PFSK-1 (cell line): Measurements from ENCODE around the gene EMSY.

Experiments
- FOXP2 ChIP-seq: optimal IDR thresholded peaks from 2 replicates; pipeline ENCODE3; 2011; ENCODE audit warnings: borderline replicate concordance, control low read depth, inconsistent platforms; ENCODE audit not compliant: insufficient read depth; ENCODE audit errors: extremely low read length, extremely low read depth
- POLR2AphosphoS5 ChIP-seq: IDR thresholded peaks from 2 replicates; pipeline ENCODE4 v1.6.1; 2012; ENCODE audit warnings: low read depth, mild to moderate bottlenecking, control low read depth, low read length, moderate library complexity
- REST ChIP-seq, 2 experiments: IDR thresholded peaks; 2 replicates each; pipeline versions ENCODE4 v1.6.1 to v1.8.0; 2011 to 2012; ENCODE audit warnings: low read depth in 2 of 2, low read length in 2 of 2, control low read depth in 1 of 2, inconsistent platforms in 1 of 2, mild to moderate bottlenecking in 1 of 2, moderate library complexity in 1 of 2; ENCODE audit not compliant: insufficient read depth in 1 of 2
- SIN3A ChIP-seq: IDR thresholded peaks from 2 replicates; pipeline ENCODE4 v1.6.1; 2012; ENCODE audit warnings: mild to moderate bottlenecking, low read length, moderate library complexity, borderline replicate concordance; ENCODE audit not compliant: insufficient read depth
- TAF1 ChIP-seq: IDR thresholded peaks from 2 replicates; pipeline ENCODE4 v1.6.1; 2012; ENCODE audit warnings: low read length, control low read depth, borderline replicate concordance; ENCODE audit not compliant: insufficient read depth

EMSY gene

GRCh38 chr11:76465701-76466100 is 20.9 kb downstream of the EMSY start:
- TF ChIP-seq TAF1 (no peak), SIN3A (no peak), FOXP2 (no peak), POLR2AphosphoS5 (no peak), REST (IDR thresholded peaks at IDR 0.05; ENCODE audit: insufficient read depth in 1 of 2, low read depth in 2 of 2, low read length in 2 of 2) (no peak)

GRCh38 chr11:76466666-76467065 is 21.8 kb downstream of the EMSY start:
- no peak for TF ChIP-seq TAF1
- no peak for TF ChIP-seq FOXP2
- no peak for TF ChIP-seq REST (IDR thresholded peaks at IDR 0.05; ENCODE audit: insufficient read depth in 1 of 2, low read depth in 2 of 2, low read length in 2 of 2)

GRCh38 chr11:76469141-76469540 is 24.3 kb downstream of the EMSY start:
- TF ChIP-seq POLR2AphosphoS5 (no peak), TAF1 (no peak), SIN3A (no peak), REST (IDR thresholded peaks at IDR 0.05; ENCODE audit: insufficient read depth in 1 of 2, low read depth in 2 of 2, low read length in 2 of 2) (no peak), FOXP2 (no peak)

GRCh38 chr11:76471382-76471781 is 26.6 kb downstream of the EMSY start:
- TF ChIP-seq POLR2AphosphoS5 = no peak

- TF ChIP-seq SIN3A = no peak
- no peak for TF ChIP-seq REST (IDR thresholded peaks at IDR 0.05; ENCODE audit: insufficient read depth in 1 of 2, low read depth in 2 of 2, low read length in 2 of 2)
- no peak for TF ChIP-seq POLR2AphosphoS5
- TF ChIP-seq FOXP2 = no peak
- no peak for TF ChIP-seq TAF1
Measured at GRCh38 chr11:76480241-76480640, 35.4 kb downstream of the EMSY start.
